B cell (primary cell): ENCODE results near the gene SMC1B. TPM values are rescaled to one million over a fixed set of nuclear protein-coding genes. Genes with fewer than 3 reads are reported as not detected.

Experiments used
- ATAC-seq: fragments of 200-7000 bp; cut with Tn5 transposase; one replicate; pipeline ENCODE4 v1.10.0; 2021; ENCODE audit warnings: low read depth, mild to moderate bottlenecking, moderate number of reproducible peaks, moderate library complexity
- CTCF ChIA-PET: fragments of 350-600 bp; sonication (Branson Sonifier 250); formaldehyde crosslinking; loops from one replicate; lab custom pipeline; 2021; ENCODE audit warnings: antibody characterized with exemption, inconsistent platforms; lab: Charles Lee
- POLR2A ChIA-PET: fragments of 350-600 bp; sonication (Branson Sonifier 250); formaldehyde crosslinking; loops from one replicate; lab custom pipeline; 2021; ENCODE audit warnings: antibody characterized with exemption; lab: Charles Lee
- DNase-seq: peaks from one replicate; pipeline ENCODE4 v3.0.0; 2013
- H2AFZ ChIP-seq: 2 replicates; pipeline ENCODE4 v1.6.1; 2012; ENCODE audit warnings: mild to moderate bottlenecking, low read depth, low read length; ENCODE audit not compliant: insufficient read depth, poor library complexity, severe bottlenecking
- H3K27ac ChIP-seq, 2 donors: 1 replicate in 1 of 2; 2 replicates in 1 of 2; pipeline ENCODE4 v1.5.1; 2012 to 2013; ENCODE audit warnings: low read length in 2 of 2, mild to moderate bottlenecking in 2 of 2, moderate library complexity in 1 of 2
- H3K27me3 ChIP-seq, 4 experiments: fragments of 200-600 bp in 1 of 4; sonication (generic) in 1 of 4; replicated peaks in 1 of 4; 1 replicate in 2 of 4; 2 replicates in 2 of 4; pipeline versions ENCODE4 v1.6.1 to v1.7.0; 2013 to 2016; ENCODE audit warnings: low read length in 3 of 4, mild to moderate bottlenecking in 2 of 4, mixed read lengths in 1 of 4, moderate library complexity in 1 of 4; ENCODE audit not compliant: insufficient read depth in 4 of 4, control insufficient read depth in 3 of 4; ENCODE audit errors: control extremely low read depth in 1 of 4
- H3K36me3 ChIP-seq, 2 experiments: replicated peaks in 1 of 2; 1 replicate in 1 of 2; 2 replicates in 1 of 2; pipeline versions ENCODE4 v1.6.1 to v1.7.1; 2013; ENCODE audit warnings: low read length in 1 of 2; ENCODE audit not compliant: insufficient read depth in 2 of 2, control insufficient read depth in 1 of 2; ENCODE audit errors: control extremely low read depth in 1 of 2, extremely low read depth in 1 of 2
- H3K4me1 ChIP-seq, 2 donors: fragments of 200-600 bp in 1 of 2; sonication (generic) in 1 of 2; 1 replicate in 1 of 2; 2 replicates in 1 of 2; pipeline versions ENCODE4 v1.5.1 to v1.6.1; 2013 to 2017; ENCODE audit warnings: low read length in 2 of 2; ENCODE audit not compliant: control insufficient read depth in 2 of 2, insufficient read depth in 2 of 2
- H3K4me2 ChIP-seq: replicated peaks from 2 replicates; pipeline ENCODE3; 2012; ENCODE audit warnings: mild to moderate bottlenecking, low read depth, low read length; ENCODE audit not compliant: poor library complexity, severe bottlenecking
- H3K4me3 ChIP-seq, 5 experiments: fragments of 200-600 bp in 1 of 5; sonication (generic) in 1 of 5; 1 replicate in 3 of 5; 2 replicates in 2 of 5; pipeline versions ENCODE4 v1.5.1 to v1.7.0; 2011 to 2016; ENCODE audit warnings: low read length in 4 of 5, mild to moderate bottlenecking in 4 of 5, low read depth in 2 of 5, control low read depth in 1 of 5, moderate library complexity in 1 of 5; ENCODE audit not compliant: insufficient read depth in 1 of 5; ENCODE audit errors: control extremely low read depth in 1 of 5, extremely low read depth in 1 of 5
- H3K79me2 ChIP-seq: fragments of 200-600 bp; sonication (generic); one replicate; pipeline ENCODE4 v1.6.0; 2016; ENCODE audit warnings: low read length; ENCODE audit not compliant: control insufficient read depth, insufficient read depth
- H3K9ac ChIP-seq: fragments of 200-600 bp; sonication (generic); 2 replicates; pipeline ENCODE4 v1.6.1; 2017; ENCODE audit warnings: mild to moderate bottlenecking, low read length, moderate library complexity
- H3K9me3 ChIP-seq, 3 donors: one replicate each; pipeline versions ENCODE4 v1.6.1 to v1.7.1; 2013; ENCODE audit warnings: low read length in 2 of 3; ENCODE audit not compliant: control insufficient read depth in 2 of 3, insufficient read depth in 1 of 3; ENCODE audit errors: control extremely low read depth in 1 of 3
- H4K20me1 ChIP-seq: 2 replicates; pipeline ENCODE4 v1.6.0; 2012; ENCODE audit warnings: mild to moderate bottlenecking, low read length; ENCODE audit not compliant: insufficient read depth, control insufficient read depth, poor library complexity, severe bottlenecking
- H3K27ac Mint-ChIP-seq: one replicate; pipeline ENCODE4 v1.8.0; 2021; ENCODE audit warnings: mixed read lengths
- H3K27me3 Mint-ChIP-seq: one replicate; pipeline ENCODE4 v1.8.0; 2021; ENCODE audit warnings: mixed read lengths
- H3K4me1 Mint-ChIP-seq: one replicate; pipeline ENCODE4 v1.8.0; 2021; ENCODE audit warnings: mixed read lengths
- H3K4me3 Mint-ChIP-seq: one replicate; pipeline ENCODE4 v1.8.0; 2021; ENCODE audit warnings: mixed read lengths
- H3K9me3 Mint-ChIP-seq: one replicate; pipeline ENCODE4 v1.8.0; 2022; ENCODE audit warnings: mixed read lengths; ENCODE audit not compliant: insufficient read depth
- CTCF ChIP-seq: fragments of 200-600 bp; IDR thresholded peaks from one replicate; pipeline ENCODE4 v1.8.0; 2022; ENCODE audit warnings: antibody characterized with exemption, mild to moderate bottlenecking
- EZH2 ChIP-seq: IDR thresholded peaks from 2 replicates; pipeline ENCODE4 v1.6.1; 2012; ENCODE audit warnings: borderline replicate concordance, low read depth, mild to moderate bottlenecking, moderate library complexity, low read length; ENCODE audit not compliant: insufficient read depth, poor library complexity, severe bottlenecking
- WGBS: methylation state at CpG from one replicate; pipeline ENCODE4 v1.1.5; 2013; ENCODE audit warnings: missing lambda C conversion rate; ENCODE audit not compliant: insufficient coverage; 5-methylcytosine and 5-hydroxymethylcytosine counted together
- intact Hi-C: fragments of 100-400 bp; cut with micrococcal nuclease; formaldehyde crosslinking; loops from one replicate; pipeline ENCODE4 v1.10.0; 2022
- polyA plus RNA-seq: library from polyadenylated mRNA; depleted of rRNA; stranded (reverse); fragments of >200 nt; gene quantifications from 2 replicates; pipeline ENCODE4 v1.2.3, GENCODE V29; 2012
- total RNA-seq, 2 donors: library from RNA; stranded (reverse); fragments of 120-200 nt in 1 of 2; gene quantifications; 1 replicate in 1 of 2; 2 replicates in 1 of 2; pipeline versions ENCODE4 v1.2.3 to v1.2.4, GENCODE V29; 2013 to 2022

SMC1B gene
- total and polyA plus RNA-seq, 2 donors (not counting 1 experiment from before 2014, with no cell fraction given): 0.07 TPM; not detected in 1

DNA sequence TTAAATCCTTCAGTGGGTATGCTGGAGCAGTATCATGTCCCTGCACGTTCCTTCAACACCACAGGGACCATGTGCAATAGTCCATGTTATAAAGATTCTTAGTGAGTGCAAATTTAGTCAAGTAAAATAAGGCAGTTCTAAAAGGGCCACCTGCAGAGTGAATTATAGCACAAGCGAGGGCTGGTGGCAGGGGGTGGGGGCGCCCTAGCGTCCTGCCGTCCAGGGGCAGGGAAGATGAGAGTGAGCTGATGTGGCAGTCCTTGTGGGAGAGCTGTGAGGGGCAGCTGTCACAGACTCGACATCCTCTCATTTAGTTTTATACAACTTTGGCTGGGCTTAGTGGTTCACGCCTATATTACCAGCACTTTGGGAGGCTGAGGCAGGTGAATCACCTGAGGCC lies 74.6 kb downstream of the SMC1B start:
- Histone ChIP-seq H3K27me3 (no peaks in the 10 kb centered on the region), H2AFZ (no peak overlapping the region), H3K27ac (no peak overlapping the region), H3K4me3 (no peak overlapping the region), H3K9me3 (no peaks in the 10 kb centered on the region), H3K4me1 (no peaks in the 10 kb centered on the region), H3K36me3 (peaks cover 3 to 59% of the 10 kb centered on the region in 2 experiments), H3K9ac (no peak overlapping the region), H3K79me2 (no peaks in the 10 kb centered on the region), H3K4me2 (no peak overlapping the region), H4K20me1 (no peaks in the 10 kb centered on the region)
- WGBS: 100% methylated on average over 5 of the region's 7 CpGs
- Mint-ChIP-seq H3K4me3 (no peak overlapping the region), H3K4me1 (no peaks in the 10 kb centered on the region), H3K9me3 (no peaks in the 10 kb centered on the region), H3K27ac (no peak overlapping the region), H3K27me3 (no peaks in the 10 kb centered on the region)
- TF ChIP-seq EZH2: no peak
- TF ChIP-seq CTCF: no peak
- ATAC-seq: no peak
- no peak for DNase-seq
- ChIA-PET CTCF (no interaction called here), POLR2A (no interaction called here)
- intact Hi-C loops: no loop called here

DNA sequence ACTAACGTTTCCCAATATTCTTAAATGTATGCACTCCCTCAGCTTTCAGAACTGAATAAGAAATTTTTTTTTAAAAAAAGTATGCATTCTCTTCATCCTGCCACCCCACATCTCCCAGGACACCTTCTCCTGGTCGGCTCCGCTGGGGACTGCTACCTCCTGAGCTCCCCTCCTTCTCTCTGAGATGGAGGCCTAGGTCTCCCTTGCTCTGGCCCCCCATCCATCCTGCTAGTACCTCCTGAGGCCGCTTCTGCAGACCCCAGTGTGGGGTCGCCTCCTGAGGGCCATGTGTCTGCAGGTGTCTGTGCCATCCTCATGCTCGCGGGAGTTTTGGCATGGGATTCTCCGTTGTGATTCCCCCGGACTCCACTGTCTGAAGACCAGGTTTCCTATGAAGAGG lies 75.9 kb downstream of the SMC1B start:
- TF ChIP-seq EZH2: no peak
- TF ChIP-seq CTCF: no peak
- H4K20me1 ChIP-seq: no peaks in the 10 kb centered on the region
- no peaks in the 10 kb centered on the region for H3K79me2 ChIP-seq
- POLR2A ChIA-PET: no interaction called here
- H2AFZ ChIP-seq: no peak overlapping the region
- H3K9me3 ChIP-seq: no peaks in the 10 kb centered on the region
- H3K9me3 Mint-ChIP-seq: no peaks in the 10 kb centered on the region
- DNase-seq (no peak), ATAC-seq (no peak)
- H3K4me1 ChIP-seq: no peaks in the 10 kb centered on the region
- no peak overlapping the region for H3K9ac ChIP-seq
- no peaks in the 10 kb centered on the region for H3K27me3 Mint-ChIP-seq
- H3K4me2 ChIP-seq: no peak overlapping the region
- CTCF ChIA-PET: no interaction called here
- no peak overlapping the region for H3K27ac ChIP-seq
- WGBS: 98% methylated on average over 7 of the region's 9 CpGs
- peaks cover 3 to 59% of the 10 kb centered on the region in 2 experiments for H3K36me3 ChIP-seq
- H3K27ac Mint-ChIP-seq: no peak overlapping the region
- H3K4me1 Mint-ChIP-seq: no peaks in the 10 kb centered on the region
- H3K27me3 ChIP-seq: no peaks in the 10 kb centered on the region
- no peak overlapping the region for H3K4me3 Mint-ChIP-seq
- H3K4me3 ChIP-seq: no peak overlapping the region
- intact Hi-C loops: no loop called here
